NCI-H2196 (cell line): ENCODE measurements around the gene NFIB.
A peak's percentile ranks its signal among the peaks of the same experiment; 100 is the strongest.

Experiments
- DNase-seq: peaks from one replicate; lab custom pipeline; 2025; ENCODE audit not compliant: unreplicated experiment; lab: John Stamatoyannopoulos, UW

The NFIB gene

GRCh38 chr9:14131356-14132088, 182.4 kb downstream of the NFIB start:
- DNase-seq = peak; percentile 31

GRCh38 chr9:14127656-14128055, 186.3 kb downstream of the NFIB start:
- no peak for DNase-seq

- no peak for DNase-seq
These were observed 194.0 kb downstream of the NFIB start for GRCh38 chr9:14119694-14120514.

- no peak for DNase-seq
These were observed 201.7 kb downstream of the NFIB start for GRCh38 chr9:14112226-14112625.

GRCh38 chr9:14111696-14112095, 202.2 kb downstream of the NFIB start:
- DNase-seq = no peak

GRCh38 chr9:14107977-14108376, 206.0 kb downstream of the NFIB start:
- DNase-seq = no peak

- no peak for DNase-seq
These were observed 206.4 kb downstream of the NFIB start for GRCh38 chr9:14107495-14107894.

GRCh38 chr9:14106699-14107098, 207.2 kb downstream of the NFIB start:
- DNase-seq = no peak

- no peak for DNase-seq
These were observed 209.4 kb downstream of the NFIB start for GRCh38 chr9:14104496-14104895.

- no peak for DNase-seq
These were observed 210.8 kb downstream of the NFIB start for GRCh38 chr9:14103115-14103514.

GRCh38 chr9:14099737-14100136, 214.2 kb downstream of the NFIB start:
- no peak for DNase-seq

GRCh38 chr9:14098486-14099180, 215.3 kb downstream of the NFIB start:
- no peak for DNase-seq

GRCh38 chr9:14097666-14098415, 216.1 kb downstream of the NFIB start:
- peak; percentile 22 for DNase-seq

- DNase-seq = no peak
These were observed 216.7 kb downstream of the NFIB start for GRCh38 chr9:14097215-14097614.

GRCh38 chr9:14096258-14096922, 217.6 kb downstream of the NFIB start:
- DNase-seq = peak; percentile 64

GRCh38 chr9:14095277-14095676, 218.7 kb downstream of the NFIB start:
- DNase-seq = no peak

GRCh38 chr9:14094491-14094890, 219.4 kb downstream of the NFIB start:
- no peak for DNase-seq

- no peak for DNase-seq
These were observed 221.6 kb downstream of the NFIB start for GRCh38 chr9:14092344-14092743.

GRCh38 chr9:14089051-14089803, 224.7 kb downstream of the NFIB start:
- no peak for DNase-seq

- DNase-seq = no peak
These were observed 226.4 kb downstream of the NFIB start for GRCh38 chr9:14087576-14087975.
